Measurements from ENCODE around the gene COIL.

- TF ChIP-seq, protein P1, sequence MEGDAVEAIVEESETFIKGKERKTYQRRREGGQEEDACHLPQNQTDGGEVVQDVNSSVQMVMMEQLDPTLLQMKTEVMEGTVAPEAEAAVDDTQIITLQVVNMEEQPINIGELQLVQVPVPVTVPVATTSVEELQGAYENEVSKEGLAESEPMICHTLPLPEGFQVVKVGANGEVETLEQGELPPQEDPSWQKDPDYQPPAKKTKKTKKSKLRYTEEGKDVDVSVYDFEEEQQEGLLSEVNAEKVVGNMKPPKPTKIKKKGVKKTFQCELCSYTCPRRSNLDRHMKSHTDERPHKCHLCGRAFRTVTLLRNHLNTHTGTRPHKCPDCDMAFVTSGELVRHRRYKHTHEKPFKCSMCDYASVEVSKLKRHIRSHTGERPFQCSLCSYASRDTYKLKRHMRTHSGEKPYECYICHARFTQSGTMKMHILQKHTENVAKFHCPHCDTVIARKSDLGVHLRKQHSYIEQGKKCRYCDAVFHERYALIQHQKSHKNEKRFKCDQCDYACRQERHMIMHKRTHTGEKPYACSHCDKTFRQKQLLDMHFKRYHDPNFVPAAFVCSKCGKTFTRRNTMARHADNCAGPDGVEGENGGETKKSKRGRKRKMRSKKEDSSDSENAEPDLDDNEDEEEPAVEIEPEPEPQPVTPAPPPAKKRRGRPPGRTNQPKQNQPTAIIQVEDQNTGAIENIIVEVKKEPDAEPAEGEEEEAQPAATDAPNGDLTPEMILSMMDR (conservative IDR thresholded peaks at IDR 0.05 in 1 of 2, IDR thresholded peaks at IDR 0.05 in 1 of 2; ENCODE audit: low read depth in 1 of 2, low read length in 2 of 2): no peak
- TF ChIP-seq EZH2 (IDR thresholded peaks at IDR 0.05; ENCODE audit: low read length, missing control alignments): no peak
Observed at GRCh38 chr17:56917559-56918296, 43.1 kb downstream of the COIL start.
